ENCODE measurements around the gene ZMYND8.
A peak's percentile ranks its signal among the peaks of the same experiment; 100 is the strongest.
"Not testable (repeated sequence)": the region's sequence is repeated elsewhere in the genome, so short reads cannot be mapped to it uniquely, and the experiment has no call there.

Gene ZMYND8

GRCh38 chr20:47373206-47373733, 16.8 kb upstream of the ZMYND8 start:
- FAIRE-seq (no peak), DNase-seq (ENCODE audit: extremely low spot score, insufficient read length, low read depth) (no peak)

- no peak for DNase-seq (ENCODE audit: extremely low spot score, insufficient read length, low read depth)
- no peak for FAIRE-seq
Measured at GRCh38 chr20:47370850-47371782, 14.6 kb upstream of the ZMYND8 start.

- FAIRE-seq (no peak), DNase-seq (ENCODE audit: extremely low spot score, insufficient read length, low read depth) (no peak)
Measured at GRCh38 chr20:47370214-47370613, 13.7 kb upstream of the ZMYND8 start.

GRCh38 chr20:47368301-47368700, 11.8 kb upstream of the ZMYND8 start:
- no peak for FAIRE-seq
- no peak for DNase-seq (ENCODE audit: extremely low spot score, insufficient read length, low read depth)

- not testable (repeated sequence) for DNase-seq (ENCODE audit: extremely low spot score, insufficient read length, low read depth); FAIRE-seq
Measured at GRCh38 chr20:47366301-47366700, 9.8 kb upstream of the ZMYND8 start.

- DNase-seq (ENCODE audit: extremely low spot score, insufficient read length, low read depth) (no peak), FAIRE-seq (no peak)
Measured at GRCh38 chr20:47365023-47365764, 8.7 kb upstream of the ZMYND8 start.

- DNase-seq (ENCODE audit: extremely low spot score, insufficient read length, low read depth) (no peak), FAIRE-seq (no peak)
Measured at GRCh38 chr20:47362361-47363219, 6.1 kb upstream of the ZMYND8 start.

GRCh38 chr20:47361057-47361915, 4.8 kb upstream of the ZMYND8 start:
- DNase-seq (ENCODE audit: extremely low spot score, insufficient read length, low read depth), result no peak
- no peak for FAIRE-seq

- DNase-seq (ENCODE audit: extremely low spot score, insufficient read length, low read depth) (no peak), FAIRE-seq (no peak)
Measured at GRCh38 chr20:47360297-47361056, 4.0 kb upstream of the ZMYND8 start.

GRCh38 chr20:47359530-47360296, 3.2 kb upstream of the ZMYND8 start:
- DNase-seq (ENCODE audit: extremely low spot score, insufficient read length, low read depth), result no peak
- no peak for FAIRE-seq

GRCh38 chr20:47358672-47359529, 2.4 kb upstream of the ZMYND8 start:
- DNase-seq (ENCODE audit: extremely low spot score, insufficient read length, low read depth), result no peak
- FAIRE-seq, result no peak

GRCh38 chr20:47358039-47358671, 1.7 kb upstream of the ZMYND8 start:
- no peak for FAIRE-seq
- no peak for DNase-seq (ENCODE audit: extremely low spot score, insufficient read length, low read depth)

- DNase-seq (ENCODE audit: extremely low spot score, insufficient read length, low read depth) (no peak), FAIRE-seq (peak; percentile 78)
Measured at GRCh38 chr20:47357296-47358038, 968 bp upstream of the ZMYND8 start.

GRCh38 chr20:47356220-47356525, 326 bp downstream of the ZMYND8 start:
- DNase-seq (ENCODE audit: extremely low spot score, insufficient read length, low read depth) (no peak), FAIRE-seq (no peak)

GRCh38 chr20:47355489-47356219, 845 bp downstream of the ZMYND8 start:
- FAIRE-seq (no peak), DNase-seq (ENCODE audit: extremely low spot score, insufficient read length, low read depth) (no peak)

Measured in GM18507 (cell line).